Adrenal gland (tissue), 5 donors: ENCODE results near the gene PCK1.

Experiments
- POLR2A ChIP-seq, 2 donors: fragments of 450-650 bp; IDR thresholded peaks; one replicate each; pipeline ENCODE4 v1.6.1; 2017; ENCODE audit warnings: antibody characterized with exemption in 2 of 2, mild to moderate bottlenecking in 2 of 2, moderate library complexity in 1 of 2
- TF ChIP-seq, protein P1 (sequence below), 6 experiments: fragments of 450-650 bp in 4 of 6; fragments of 200-600 bp in 2 of 6; sonication (generic) in 1 of 6; IDR thresholded peaks; 1 replicate in 5 of 6; 2 replicates in 1 of 6; pipeline versions ENCODE4 v1.5.1 to v1.8.0; 2016 to 2021; ENCODE audit warnings: antibody characterized with exemption in 6 of 6, mild to moderate bottlenecking in 2 of 6, moderate library complexity in 1 of 6
- donor health status: DM: no; HTN: no; CAD: no.

DNA sequence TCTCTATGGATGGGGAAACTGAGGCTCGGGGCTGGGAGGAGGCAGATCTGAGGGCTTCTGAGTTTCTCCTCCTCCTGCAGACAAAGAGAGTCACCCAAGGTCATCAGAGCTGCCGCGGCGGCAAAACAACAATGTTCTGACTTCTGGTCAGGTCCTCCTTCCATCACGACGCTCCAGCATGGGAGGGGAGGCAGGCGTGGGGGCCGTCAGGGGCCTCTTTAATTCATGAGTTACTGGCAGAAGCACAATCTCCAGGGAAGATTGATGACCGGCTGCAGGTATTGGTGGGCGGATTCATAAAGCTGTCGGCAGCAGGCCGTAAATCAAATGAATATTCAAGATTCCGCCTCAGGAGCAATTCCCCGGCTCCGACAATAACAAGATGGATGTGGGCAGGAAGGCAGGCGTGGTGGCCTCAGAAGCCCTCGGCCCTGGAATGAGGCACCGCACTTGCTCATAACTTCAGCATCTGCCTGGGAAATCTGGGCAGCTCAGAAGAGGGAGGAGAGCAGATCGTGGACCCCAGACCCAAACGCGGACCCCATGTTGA, 19.1 kb downstream of the PCK1 start:
- no peak for TF ChIP-seq POLR2A (IDR thresholded peaks at IDR 0.05)
- TF ChIP-seq, protein P1, sequence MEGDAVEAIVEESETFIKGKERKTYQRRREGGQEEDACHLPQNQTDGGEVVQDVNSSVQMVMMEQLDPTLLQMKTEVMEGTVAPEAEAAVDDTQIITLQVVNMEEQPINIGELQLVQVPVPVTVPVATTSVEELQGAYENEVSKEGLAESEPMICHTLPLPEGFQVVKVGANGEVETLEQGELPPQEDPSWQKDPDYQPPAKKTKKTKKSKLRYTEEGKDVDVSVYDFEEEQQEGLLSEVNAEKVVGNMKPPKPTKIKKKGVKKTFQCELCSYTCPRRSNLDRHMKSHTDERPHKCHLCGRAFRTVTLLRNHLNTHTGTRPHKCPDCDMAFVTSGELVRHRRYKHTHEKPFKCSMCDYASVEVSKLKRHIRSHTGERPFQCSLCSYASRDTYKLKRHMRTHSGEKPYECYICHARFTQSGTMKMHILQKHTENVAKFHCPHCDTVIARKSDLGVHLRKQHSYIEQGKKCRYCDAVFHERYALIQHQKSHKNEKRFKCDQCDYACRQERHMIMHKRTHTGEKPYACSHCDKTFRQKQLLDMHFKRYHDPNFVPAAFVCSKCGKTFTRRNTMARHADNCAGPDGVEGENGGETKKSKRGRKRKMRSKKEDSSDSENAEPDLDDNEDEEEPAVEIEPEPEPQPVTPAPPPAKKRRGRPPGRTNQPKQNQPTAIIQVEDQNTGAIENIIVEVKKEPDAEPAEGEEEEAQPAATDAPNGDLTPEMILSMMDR (IDR thresholded peaks at IDR 0.05): no peak
